ENCODE results near the gene TOP2A.
A peak's percentile ranks its signal among the peaks of the same experiment; 100 is the strongest.

Gene TOP2A

GRCh38 chr17:40358323-40359038 lies 59.2 kb downstream of the TOP2A start:
- peak; percentile 82 for DNase-seq (ENCODE audit: low read depth)

- no peak for DNase-seq (ENCODE audit: low read depth)
Measured at GRCh38 chr17:40356990-40357881, 60.5 kb downstream of the TOP2A start.

DNA sequence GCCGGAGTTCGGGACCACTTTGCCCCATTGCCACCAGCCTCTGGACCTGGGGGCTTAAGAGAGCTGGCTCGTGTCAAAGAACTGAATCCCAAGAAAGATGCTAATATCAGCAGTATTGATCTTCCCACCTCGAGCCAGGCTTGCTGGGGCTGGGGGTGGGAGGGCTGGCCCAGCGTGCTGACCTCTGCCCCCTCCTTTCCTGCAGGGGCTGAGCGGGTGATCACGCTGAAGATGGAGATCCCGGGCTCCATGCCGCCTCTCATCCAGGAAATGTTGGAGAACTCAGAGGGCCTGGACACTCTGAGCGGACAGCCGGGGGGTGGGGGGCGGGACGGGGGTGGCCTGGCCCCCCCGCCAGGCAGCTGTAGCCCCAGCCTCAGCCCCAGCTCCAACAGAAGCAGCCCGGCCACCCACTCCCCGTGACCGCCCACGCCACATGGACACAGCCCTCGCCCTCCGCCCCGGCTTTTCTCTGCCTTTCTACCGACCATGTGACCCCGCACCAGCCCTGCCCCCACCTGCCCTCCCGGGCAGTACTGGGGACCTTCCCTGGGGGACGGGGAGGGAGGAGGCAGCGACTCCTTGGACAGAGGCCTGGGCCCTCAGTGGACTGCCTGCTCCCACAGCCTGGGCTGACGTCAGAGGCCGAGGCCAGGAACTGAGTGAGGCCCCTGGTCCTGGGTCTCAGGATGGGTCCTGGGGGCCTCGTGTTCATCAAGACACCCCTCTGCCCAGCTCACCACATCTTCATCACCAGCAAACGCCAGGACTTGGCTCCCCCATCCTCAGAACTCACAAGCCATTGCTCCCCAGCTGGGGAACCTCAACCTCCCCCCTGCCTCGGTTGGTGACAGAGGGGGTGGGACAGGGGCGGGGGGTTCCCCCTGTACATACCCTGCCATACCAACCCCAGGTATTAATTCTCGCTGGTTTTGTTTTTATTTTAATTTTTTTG lies 61.6 kb downstream of the TOP2A start:
- DNase-seq (ENCODE audit: low read depth) = no peak

DNA sequence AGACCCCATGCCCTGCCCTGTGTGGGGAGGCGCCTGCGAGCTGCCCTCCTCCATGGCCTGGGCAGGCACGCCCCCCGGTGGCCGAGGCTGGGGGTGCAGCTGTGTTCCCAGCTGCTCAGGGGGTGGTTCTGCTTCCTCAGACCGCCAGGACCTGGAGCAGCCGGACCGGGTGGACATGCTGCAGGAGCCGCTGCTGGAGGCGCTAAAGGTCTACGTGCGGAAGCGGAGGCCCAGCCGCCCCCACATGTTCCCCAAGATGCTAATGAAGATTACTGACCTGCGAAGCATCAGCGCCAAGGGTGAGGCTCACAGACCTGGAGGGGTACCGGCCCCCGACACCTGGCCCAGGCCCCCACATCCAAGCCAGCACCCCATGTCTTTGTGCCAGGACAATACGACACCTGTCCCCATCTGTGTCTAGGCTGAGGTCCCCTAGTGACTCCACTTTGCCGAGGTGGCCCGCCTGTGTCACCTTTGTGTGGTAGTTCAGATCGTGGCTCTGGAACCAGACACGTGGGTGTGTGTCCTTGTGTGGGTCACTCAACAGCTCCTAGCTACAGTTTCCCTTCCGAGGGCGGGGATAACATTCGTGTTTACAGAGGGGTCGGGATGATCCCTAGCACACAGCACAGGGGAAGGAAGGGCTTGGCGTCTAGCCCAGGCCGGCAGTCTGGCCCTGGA lies 62.4 kb downstream of the TOP2A start:
- DNase-seq (ENCODE audit: low read depth) = no peak

DNA sequence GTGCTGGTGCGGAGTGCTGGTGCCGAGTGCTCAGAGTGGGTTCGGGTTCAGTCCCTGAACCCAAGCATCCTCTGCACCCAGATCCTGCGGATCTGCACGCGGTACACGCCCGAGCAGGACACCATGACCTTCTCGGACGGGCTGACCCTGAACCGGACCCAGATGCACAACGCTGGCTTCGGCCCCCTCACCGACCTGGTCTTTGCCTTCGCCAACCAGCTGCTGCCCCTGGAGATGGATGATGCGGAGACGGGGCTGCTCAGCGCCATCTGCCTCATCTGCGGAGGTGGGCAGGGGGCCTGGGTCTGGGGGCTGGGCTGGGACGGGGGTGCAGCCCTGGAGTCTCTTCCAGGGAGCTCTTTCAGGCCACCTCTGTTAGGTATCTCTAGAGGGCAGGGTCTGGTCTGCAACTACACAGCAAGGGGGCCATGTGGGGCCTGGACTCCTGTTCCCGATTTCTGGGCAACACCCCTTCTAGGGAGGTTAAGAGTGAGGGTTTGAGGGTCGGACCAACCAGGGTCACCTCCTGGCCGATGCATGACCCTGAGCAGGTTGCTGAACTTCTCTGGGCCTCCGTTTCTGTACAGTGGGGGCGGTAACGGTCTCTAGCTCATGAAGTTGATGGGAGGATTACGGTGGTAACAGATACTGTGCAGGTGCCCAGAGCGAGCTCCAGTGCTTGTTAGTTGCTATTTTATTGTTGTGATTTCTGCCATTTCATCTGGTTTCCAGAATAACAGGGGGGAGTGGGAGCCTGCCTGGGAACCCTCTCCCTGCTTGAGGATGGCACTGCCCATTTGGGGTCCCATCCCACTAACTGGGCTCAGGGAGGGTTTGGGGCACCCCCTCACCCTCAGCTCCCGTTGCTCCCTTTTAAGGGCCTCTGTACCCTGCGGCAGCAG lies 63.2 kb downstream of the TOP2A start:
- no peak for DNase-seq (ENCODE audit: low read depth)

GRCh38 chr17:40352779-40353394 lies 64.8 kb downstream of the TOP2A start:
- DNase-seq (ENCODE audit: low read depth) = no peak

DNA sequence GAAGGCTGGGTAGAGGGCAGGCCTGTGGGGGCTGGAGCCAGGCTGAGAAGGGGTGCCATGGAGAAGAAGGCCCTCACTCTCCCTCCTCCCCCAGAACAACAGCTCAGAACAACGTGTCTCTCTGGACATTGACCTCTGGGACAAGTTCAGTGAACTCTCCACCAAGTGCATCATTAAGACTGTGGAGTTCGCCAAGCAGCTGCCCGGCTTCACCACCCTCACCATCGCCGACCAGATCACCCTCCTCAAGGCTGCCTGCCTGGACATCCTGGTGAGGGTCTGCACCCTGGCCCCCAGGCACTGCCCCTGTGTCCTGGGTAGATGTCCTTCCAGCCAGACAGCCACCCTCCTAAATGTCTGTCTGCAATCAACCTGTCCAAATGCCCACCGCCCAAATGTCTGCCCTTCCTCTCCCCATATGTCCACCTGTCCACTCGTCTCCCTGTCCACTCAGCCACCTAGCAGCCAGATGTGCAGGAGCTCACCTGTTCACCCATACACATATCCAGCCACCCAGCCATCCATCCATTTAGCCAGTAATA lies 65.4 kb downstream of the TOP2A start:
- DNase-seq (ENCODE audit: low read depth) = no peak

DNA sequence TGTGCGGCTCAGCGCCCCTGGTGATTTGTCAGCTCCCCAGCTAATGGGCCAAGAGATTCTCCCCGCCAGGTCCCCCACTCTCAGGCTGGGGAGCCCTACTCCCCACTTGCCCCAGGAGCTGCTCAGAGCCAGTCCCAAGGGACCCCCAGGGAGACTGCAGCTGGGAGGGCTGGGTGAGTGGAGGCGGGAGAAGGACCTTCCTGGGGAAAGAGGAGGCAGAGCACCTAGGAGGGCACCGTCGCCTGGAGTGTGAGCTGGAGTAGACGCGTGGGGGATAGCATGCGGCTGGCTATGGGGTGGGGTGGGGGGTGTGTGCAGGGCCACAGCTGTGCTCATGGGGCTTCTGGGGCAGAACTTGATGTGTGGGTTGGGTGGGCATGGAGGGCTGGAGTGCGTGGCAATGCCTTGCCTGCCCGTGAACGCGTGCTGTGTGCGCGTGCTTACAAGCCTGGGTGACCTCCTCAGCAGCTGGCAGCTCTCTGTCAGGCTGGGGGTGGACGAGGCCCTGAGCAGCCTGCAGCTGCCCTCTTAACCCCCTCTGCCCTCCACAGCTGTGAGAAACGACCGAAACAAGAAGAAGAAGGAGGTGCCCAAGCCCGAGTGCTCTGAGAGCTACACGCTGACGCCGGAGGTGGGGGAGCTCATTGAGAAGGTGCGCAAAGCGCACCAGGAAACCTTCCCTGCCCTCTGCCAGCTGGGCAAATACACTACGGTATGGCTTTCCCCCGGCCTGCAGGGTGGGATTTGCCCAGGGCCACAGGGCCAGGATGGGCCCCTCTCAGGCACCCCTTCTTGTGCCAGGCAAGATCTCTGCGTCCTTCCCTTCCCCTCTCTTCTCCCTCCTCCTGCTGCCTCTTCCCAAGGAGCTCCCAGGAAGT lies 66.1 kb downstream of the TOP2A start:
- DNase-seq (ENCODE audit: low read depth) = no peak

- no peak for DNase-seq (ENCODE audit: low read depth)
Measured at GRCh38 chr17:40350689-40351358, 66.9 kb downstream of the TOP2A start.

GRCh38 chr17:40349895-40350688 lies 67.6 kb downstream of the TOP2A start:
- DNase-seq (ENCODE audit: low read depth) = peak; percentile 55

DNA sequence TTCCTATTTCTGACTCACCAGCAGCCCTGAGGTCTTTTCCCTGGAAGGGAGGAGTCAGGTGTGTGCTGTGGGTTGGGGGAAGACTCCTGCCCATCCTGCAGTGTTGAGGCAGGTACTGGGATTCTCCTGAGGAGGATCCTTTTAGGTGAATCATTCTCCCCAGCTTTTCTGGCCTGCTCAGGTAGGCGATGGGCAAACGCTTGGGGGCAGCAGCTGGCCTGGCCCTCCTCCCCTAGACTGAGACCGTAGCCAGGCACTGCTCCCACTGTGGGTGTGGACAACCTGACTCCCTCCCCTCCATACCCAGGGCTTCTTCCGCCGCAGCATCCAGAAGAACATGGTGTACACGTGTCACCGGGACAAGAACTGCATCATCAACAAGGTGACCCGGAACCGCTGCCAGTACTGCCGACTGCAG lies 68.2 kb downstream of the TOP2A start:
- DNase-seq (ENCODE audit: low read depth) = no peak

DNA sequence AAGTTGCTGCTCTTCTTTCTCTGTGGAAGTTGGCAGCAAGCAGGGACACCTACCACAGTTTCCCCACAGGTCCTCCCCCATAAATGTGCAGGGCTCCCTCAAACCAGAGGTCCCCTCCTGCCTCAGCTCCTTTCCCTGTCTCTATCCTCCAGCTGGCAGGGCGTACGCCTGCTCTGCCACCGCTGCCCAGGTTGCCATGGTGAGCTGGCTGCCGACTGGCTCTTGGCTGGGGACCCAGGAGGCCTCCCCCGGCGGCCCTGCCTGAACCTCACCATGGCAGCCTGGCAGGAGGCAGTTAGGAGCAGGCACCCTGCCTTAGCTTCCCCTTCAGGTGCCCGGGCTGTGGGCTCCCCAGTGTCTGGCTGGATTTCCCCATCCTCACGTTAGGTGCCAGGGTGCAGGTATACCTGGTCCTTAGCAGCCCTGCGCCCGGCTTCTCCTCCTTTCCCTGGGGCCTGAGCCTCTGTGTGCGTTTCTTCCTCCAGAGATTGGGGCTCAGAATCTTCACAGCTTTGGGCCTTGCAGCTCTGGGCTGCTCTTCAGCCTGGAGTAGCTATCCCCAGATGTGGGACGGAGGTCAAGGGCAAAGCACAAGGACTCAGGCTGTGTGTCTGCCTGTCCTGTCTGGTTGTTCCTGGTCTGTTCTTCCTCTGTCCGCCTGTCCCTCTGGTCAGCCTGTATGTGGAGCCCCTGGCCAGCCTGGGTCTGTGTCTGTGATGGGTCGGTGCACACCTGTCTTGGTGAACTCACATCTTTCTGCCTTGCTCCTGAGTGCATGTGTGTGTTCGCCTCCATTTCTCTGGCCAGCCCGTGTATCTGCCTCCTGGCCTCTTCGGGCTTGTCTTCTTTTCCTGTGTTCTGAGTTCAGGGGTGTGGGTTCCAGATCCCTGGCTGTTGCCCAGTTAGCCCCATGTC lies 68.9 kb downstream of the TOP2A start:
- peak; percentile 48 for DNase-seq (ENCODE audit: low read depth)

- DNase-seq (ENCODE audit: low read depth) = no peak
Measured at GRCh38 chr17:40348136-40348504, 69.6 kb downstream of the TOP2A start.

DNA sequence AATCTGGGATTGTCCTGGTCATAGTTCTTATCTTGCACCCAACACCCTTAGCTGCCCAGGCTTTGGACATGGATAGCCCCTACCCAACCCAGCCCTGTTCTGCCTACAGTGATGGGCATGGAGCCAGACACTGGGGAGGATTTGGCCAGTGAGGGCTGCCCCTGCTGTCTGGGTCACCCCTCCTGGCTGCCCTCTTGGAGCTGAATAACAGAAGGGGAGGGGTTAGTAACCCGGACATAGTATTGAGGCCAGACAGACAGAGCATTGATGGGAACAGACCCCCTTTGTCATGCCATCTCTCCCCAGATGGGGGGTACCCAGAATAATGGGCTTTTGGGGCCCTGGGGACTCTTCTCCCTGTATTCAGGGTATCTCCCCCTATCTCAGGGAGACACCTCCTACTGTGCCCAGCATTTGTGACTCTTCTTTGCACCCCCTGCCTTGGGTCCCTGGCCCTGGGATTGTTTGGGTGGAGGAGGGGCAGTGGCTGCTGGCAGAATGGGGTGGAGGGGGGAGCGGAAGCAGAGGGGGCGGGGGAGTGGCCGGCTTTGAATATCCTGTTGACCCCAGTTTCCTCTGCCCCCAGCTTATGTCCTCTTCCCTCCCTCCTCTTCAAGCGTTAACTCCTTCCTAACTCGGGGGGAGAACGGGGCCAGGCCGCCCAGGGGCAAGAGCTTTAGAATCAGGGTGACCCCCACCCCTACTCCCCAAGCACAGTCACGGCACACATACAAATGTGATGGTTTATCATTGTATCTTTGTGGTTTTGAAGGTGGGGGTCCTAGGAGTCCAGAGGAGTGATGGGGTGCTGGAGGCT lies 70.2 kb downstream of the TOP2A start:
- no peak for DNase-seq (ENCODE audit: low read depth)

DNA sequence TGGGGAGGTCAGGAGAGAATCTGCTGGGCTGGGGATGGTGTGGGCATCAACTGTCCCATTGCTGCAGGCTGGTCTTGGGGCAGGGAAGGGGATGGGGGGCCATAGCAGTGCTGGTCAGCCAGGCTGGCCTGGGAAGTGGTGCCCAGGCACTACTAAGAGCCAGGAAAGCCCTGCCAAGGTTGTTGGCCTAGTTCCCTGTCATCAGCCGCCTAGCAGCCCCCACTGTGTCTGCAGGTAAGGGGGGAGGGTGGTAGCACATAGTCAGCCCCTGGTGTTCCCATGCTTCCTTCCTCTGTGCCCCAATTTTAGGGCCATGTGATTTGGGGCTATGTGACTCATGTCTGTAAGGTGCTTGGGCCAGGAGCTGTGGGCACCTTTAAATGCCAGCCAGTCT lies 70.9 kb downstream of the TOP2A start:
- no peak for DNase-seq (ENCODE audit: low read depth)

Data from iris pigment epithelial cell (primary cell).